Activated CD4-positive, alpha-beta T cell treated with anti-CD3 and anti-CD28 coated beads, Interleukin-2, amount 50 U/mL, for 24 hours (primary cell): ENCODE data around the gene IGFBP6.
"Not testable (repeated sequence)": the region's sequence is repeated elsewhere in the genome, so short reads cannot be mapped to it uniquely, and the experiment has no call there.

Experiments
- DNase-seq, 2 donors: peaks; one replicate each; pipeline ENCODE4 v3.0.0-alpha.2; 2020; ENCODE audit warnings: low read depth in 1 of 2, low spot score in 1 of 2

IGFBP6 gene

DNA sequence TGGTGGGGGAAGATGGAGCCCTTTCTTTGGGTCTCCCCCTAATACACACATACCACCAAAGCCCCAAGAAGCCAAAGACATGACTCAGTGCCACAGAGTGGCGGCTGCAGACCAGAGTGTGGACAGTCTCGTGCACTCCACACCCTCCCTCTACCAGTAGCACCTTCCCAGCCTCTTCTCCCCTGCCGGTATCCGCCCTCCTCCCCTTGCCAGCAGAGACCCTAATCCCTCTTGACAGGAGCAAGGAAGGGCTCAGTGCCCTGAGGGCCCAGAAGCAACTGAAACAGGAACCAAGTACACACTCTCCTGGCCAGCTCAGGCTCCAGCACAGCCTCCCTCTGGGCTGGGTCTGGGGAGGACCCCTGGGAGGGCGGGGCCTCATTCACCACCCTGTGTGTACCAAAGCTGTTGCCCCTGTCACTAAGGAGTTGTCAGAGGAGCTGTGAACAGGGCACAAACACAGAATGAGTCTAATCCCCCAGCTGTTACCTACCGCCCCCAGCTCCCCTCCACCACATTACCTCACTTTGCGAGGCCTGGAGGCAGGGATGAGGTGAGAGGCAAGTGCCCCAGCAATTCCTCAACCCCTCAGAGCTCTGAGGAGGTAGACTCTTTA lies 26.5 kb upstream of the IGFBP6 start:
- DNase-seq: no peak

DNA sequence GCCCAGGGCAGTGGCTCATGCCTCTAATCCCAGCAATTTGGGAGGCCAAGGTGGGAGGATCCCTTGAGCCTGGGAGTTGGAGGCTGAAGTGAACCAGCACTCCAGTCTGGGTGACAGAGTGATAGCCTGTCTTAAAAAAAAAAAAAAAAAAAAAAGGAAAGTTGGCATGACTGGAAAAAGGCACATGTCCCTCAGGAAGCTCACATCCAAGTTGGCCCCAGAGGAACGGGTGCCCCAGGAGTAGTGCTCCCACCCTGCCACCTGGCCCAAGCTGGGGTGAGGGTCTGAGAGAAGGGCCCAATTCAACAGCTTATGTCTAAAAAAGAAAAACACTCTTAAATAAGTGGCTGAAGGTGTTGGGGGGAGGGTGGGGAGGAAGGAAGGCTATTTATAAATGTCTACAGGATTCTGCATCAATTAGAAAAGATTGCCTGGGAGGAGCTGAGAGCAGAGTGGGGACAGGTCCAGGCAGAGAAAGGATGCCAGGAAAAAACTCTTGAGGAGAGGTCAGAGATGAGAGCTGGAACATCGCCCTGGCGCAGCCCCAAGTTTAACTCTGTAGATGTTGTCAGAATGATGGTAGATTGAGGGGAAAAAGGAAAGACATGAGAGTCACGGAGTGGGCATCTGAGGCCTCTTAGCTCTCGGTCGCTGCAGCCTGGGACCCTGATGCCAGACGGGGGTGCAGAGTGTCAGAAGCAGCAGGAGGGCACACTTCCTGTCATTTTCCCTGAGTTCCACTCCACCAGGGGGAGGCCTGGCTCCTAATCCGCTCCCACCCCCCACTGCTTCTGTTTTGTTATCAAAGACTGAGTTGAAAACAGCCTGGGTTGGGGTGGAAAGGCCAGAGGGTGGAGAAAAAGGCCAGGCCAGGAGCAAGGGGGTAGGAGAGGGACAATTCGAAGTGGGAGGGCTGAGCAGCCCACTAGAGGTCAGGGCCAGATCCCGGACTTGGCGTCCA lies 25.6 kb upstream of the IGFBP6 start:
- DNase-seq: no peak

DNA sequence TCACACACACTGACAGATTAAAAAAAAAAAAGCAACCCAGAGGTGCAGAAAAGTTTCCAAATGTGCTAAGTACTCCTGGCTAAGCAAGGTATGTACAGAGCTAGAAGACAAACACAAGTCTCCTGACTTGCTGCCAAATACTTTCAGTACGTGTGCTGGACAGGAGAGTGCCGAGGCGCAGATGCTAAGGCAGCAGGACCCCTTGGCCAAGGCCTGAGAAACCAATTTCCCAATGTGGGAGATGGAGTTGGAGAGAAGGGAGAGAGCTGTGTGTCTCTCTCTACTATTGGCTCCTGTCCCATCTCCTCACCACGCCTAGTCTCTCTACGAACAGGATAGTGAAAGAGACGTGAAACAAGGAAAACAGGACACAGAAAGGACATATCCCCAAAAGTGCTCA lies 23.6 kb upstream of the IGFBP6 start:
- DNase-seq: no peak

DNA sequence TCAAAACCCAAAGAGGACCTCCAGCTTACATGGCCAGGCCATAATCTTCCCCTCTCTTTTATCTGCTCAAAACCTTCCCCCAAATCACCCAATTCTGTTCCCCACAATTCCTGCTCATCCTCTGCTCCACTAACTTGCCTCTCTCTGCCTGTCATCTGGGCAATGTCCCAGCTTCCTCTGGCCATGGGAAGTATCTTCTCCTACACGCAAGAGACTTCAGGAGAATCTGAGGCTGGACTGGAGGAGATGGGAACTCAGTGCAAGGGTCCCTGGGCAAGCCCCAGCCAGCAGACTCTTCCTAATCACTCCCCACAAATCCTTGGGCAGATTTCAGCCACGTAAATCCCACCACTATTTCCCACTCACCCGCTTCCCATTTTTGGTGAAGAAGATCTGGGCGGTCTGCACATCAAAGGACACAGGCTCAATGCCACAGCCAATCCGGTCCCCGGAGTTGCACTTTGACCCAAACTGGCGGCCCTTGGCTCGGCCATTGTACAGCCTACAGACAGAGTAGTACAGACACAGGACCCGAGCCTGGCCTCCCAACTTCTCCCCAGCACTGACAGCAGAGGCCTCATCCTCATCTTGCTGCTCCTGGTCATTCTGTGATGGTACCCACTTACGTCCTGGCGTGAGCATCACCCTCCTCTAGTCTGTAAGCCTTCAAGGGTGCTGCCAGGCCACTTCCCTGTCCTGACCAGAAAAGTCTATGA lies 23.0 kb upstream of the IGFBP6 start:
- DNase-seq: no peak

DNA sequence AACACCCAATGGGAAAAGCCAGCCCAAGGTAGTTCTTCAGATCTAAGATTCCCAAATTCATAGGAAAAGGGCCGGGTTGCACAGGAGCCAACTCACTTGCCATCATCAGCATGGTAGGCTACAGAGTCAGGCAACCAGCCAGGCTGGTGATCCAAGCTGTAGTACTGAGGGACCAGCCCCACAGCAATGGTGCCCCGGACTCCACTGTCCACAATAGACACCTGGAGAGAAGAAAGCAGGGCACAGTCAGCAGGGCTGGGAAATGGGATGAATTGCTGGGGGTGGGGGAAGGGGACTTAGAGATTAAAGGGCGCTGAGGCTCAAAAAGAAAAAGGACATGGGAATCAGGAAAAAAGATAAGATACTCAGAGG lies 22.5 kb upstream of the IGFBP6 start:
- no peak for DNase-seq

DNA sequence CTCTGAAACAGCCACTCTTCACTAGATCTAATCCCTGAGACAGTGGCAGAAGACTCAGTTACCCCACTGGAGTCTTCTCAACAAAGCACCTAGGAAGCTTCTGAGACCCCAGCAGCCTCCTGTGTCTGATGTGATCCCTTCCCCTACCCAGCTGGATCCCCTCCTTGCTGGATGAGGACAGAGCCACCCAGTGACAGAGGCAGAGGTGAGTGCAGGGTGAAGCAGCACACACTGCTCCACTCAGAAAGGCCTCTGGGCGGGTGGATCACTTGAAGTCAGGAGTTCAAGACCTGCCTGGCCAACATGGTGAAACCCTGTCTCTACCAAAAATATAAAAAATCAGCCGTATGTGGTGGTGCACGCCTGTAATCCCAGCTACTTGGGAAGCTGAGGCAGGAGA lies 21.0 kb upstream of the IGFBP6 start:
- DNase-seq: no peak

DNA sequence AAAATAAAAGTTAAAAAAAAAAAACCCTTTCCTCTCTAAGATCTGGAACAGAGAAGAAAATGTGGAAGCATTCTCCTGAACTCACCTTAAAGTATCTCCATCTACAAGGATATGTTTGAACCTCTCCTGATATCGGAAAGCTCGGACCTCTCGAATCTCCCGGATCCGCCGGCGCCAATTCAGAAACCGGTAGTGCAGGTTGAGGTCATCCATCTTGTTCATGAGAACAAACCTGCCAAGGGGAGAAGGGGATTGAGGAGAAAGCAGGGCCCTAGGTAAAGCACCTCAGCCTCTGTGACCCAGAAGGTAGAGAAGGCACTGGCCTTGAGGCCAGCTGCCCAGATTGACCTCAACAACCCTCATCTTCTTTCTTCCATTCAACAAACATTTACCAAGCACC lies 20.4 kb upstream of the IGFBP6 start:
- no peak for DNase-seq

DNA sequence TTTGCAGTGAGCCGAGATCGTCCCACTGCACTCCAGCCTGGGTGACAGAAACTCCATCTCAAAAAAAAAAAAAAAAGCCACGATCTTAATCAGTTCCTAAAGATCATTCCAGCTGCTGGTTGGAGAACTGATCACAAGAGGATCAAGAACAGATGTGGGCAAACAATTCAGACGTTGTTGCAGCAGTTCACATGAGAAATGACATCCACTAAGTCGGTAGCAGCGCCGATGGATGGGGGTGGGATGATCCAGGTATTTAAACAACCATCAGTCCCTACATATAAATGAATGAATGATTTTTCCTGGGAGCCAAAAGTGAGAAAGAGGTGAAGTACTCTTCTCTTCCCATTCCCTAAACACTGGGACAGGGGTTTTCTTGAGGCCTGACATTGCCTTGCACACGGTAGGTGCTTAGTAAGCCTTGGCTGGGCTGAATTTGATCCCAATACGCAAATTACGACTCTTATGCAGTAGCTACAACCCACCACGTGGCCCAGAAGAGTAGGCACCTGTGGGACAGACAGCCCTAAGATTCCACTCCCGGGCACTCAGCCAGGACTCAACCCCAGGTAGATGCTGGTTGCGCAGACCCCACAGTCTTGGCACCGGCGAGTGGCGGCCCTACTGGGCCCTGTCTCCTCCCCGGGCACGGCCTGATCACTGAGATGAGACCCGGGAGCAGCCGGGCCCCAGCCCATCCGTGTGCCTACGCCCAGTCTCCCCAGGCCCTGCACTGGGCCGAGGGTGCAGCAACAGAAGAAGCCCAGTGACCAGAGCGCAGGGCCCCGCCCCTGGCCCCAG lies 18.8 kb upstream of the IGFBP6 start:
- DNase-seq: peak in 1 of 2 donors; percentile 30

DNA sequence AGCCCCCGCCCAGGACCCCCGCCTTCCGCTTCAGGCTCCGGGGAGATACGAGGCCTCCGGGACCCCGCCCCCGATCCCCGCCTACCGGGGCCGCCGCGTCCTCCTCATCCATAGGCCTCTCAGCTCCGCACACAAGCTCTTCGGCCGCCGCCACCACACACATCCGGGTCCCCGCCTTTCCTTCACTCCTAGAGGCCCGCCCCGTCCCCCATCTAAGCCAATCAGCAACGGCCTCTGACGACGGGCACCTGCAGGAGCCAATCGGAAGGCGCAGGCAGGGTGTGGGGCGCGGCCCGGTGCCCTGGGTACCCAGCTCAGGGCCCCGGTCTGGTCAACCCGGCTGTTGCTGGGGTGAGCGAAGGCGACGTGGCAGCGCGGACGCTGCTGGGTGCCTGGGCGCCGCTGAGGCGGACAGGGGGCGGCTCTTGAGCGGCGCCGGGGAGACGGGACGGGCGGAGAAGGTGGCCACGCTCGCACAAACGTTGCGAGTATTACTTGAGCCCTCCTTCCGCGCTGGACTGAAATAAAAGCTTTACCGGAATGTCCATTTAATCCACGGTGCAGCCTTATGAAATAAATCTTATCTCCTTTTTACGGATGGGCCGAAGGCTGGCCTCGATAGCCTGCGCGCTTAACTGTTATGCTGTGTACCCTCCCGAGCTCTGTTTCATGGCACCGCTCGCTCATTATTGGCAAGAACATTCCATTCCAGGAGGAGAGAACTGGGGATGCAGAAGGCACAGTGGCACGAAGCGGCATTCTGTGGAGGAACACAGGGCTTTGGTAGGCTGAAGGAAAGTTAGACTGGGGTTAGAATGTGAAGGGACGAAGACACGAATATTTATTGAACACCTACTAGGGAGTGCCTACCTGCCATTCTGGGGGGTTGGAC lies 18.0 kb upstream of the IGFBP6 start, which contains the start of gene SPRYD3:
Gene SPRYD3, minus strand, starts transcription at position 165 of the 892 bp plus-strand sequence. Its CDS starts 57 bp downstream, at position 108.
- peak; percentile 96 to 97 for DNase-seq

DNA sequence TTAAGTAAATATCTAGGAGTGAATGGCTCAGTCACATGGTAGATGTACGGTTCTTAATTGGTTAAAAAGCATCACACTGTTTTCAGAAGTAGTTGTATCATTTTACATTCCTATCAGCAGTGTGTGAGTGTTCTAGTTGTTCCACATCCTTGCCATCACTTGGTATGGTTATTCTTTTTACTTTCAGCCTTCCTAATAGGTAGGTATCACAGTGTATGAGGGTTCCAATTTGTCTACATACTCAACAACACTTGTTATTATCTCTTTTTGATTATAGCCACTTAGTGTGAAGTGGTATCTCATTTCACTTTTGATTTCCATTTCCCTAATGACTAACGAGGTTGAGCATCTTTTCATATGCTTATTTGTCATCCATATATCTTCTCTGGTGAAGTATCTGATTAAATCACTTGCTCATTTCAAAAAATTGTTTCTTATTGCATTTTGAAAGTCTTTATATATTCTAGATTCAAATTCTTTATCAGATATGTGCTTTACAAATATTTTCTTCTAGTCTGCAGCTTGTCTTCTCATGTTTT lies 14.8 kb upstream of the IGFBP6 start:
- DNase-seq: no peak

DNA sequence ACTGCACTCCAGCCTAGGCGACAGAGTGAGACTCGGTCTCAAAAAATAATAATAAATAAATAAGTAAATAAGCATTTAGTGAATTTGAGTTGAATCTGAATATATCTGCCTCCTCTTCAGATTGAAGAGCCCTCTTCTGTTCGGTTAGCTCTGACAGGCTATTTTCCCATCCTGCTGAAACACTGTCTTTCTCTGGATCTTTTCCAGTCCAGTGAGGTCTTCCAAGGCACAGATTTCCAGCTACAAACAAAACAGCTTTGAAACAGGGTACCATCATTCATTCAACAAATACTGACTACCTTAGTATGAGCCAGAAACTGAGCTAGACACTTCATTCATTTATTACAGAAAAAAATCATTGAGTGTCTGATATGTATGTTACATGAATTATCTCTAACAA lies 11.1 kb upstream of the IGFBP6 start:
- DNase-seq: no peak

DNA sequence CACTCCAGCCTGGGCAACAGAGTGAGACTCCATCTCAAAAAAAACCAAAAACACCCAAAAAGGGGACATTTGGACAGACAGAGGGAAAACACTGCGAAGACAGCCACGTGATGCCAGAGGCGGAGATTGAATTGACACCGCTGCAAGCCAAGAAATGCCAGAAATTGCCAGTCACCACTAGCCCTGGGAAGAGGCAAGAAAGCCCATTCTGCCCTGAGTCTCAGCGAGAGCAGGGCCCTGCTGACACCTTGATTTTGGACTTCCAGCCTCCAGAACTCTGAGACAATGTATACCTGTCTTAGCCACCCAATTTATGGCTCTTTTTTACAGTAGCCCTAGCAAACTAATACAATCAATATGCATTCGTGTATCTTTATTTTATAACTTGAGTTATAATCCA lies 7.4 kb upstream of the IGFBP6 start:
- DNase-seq: no peak

DNA sequence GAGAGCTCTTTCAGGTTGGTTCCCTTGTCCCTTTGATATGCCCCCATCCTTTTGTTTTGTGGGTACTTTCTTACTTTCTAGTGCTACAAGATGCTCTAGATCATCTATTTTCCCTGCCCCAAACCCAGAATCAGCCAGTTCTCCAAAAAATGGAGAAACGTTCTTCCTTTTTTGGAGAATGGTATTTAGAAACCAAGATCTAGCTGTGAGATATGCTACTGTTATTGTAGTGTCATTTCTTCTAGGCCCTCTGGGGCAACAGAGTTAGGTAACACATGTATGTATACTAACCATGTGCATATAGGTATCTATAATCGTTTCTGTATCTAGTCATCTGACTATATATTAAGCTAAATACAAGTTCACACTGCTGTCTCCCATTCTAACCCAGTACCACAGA lies 6.9 kb upstream of the IGFBP6 start:
- DNase-seq: no peak

DNA sequence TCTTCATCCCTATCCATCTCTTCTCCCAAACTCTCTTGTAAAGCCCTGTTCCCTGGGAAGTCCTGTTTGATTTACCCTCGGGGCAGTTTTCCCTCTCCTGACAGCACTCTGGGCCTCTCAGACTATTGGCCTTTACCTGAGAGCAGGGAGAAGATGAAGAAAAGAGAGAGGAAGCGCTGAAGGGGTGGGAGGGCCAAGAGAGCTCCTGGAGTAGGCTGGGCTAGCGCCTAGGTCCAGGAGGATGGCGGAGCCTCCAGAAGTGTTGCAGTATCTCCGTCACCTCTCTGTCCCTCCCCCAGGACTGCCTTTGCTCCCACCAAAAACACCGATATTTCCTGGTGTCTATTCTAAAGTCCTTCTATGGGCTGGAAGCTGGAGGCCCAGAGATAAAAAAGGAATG lies 5.7 kb upstream of the IGFBP6 start:
- no peak for DNase-seq

DNA sequence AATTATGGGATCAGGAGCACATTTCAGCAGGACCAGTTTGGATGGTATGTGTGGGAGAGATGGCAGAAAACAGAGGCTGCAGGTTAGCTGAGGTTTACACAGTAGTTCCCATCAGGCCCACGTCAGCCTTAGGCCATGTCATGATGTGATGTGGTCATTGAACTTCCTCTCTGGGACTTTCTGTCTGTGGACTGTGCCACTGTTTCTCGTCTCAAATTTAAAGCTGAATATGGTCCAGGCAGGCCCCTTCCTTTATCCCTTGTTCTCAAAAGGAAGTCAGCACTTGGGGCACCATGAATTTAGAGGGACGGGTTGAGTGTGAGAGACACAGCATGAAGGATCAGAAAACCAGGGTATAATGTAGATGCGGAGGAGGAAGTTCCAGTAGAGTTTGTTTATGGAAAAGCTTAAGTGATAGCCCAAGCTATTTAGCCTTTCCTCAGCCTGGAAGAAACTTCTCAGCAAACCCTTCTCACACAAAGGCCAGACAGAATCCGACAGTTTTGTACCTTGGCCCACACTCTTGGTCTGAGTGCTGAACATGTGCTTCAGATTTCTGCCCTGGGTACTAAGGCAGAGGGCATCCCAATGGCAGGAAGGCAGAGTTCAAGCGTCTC lies 3.6 kb upstream of the IGFBP6 start:
- no peak for DNase-seq

DNA sequence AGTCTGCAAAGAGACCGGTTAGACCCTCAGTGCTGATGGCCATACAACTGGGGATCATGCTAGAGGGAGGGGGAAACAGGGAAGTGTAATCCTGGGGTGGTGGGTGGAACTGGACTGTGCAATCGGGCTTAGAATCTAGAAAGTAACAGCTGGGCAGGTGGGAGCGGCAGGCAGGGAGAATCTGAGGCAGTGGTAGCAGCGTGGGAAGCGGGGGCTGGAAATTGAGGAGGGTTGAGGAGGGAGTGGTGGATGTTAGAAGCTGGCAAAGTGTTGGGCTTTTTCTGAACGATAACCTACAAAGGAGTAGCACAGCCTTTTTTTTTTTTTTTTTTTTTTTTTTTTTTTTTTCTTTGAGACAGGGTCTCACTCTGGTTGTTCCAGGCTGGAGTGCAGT lies 3.1 kb upstream of the IGFBP6 start:
- no peak for DNase-seq

DNA sequence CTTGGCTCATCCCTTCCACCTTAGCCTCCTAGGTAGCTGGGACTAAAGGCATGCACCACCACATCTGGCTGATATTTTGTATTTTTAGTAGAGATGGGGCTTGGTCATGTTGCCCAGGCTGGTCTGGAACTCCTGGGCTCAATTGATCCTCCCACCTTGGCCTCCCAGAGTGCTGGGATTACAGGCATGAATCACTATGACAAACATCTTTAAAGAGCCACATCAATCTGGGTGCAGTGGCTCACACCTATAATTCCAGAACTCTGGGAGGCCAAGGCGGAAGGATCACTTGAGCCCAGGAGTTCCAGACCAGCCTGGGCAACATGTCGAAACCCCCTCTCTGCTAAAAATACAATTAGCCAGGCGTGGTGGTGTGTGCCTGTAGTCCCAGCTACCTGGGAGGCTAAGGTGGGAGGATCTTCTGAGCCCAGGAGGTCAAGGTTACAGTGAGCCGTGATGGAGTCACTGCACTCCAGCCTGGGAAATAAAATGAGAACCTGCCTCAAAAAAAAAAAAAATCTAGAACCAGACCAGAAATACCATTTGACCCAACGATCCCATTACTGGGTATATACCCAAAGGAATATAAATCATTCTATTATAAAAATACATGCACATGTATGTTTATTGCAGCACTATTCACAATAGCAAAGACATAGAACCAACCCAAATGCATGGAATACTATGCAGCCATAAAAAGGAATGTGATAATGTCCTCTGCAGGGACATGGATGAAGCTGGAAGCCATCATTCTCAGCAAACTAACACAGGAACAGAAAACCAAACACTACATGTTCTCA lies 2.5 kb upstream of the IGFBP6 start:
- DNase-seq: not testable (repeated sequence)

DNA sequence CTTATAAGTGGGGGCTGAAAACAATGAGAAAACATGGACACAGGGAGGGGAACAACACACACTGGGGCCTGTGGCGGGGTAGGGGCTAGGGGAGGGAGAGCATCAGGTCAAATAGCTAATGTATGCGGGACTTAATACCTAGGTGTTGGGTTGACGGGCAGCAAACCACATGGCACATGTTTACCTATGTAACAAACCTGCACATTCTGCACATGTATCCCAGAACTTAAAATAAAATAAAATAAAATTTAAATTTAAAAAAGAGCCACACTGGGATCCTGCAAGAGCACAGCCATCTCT lies 1.9 kb upstream of the IGFBP6 start:
- not testable (repeated sequence) for DNase-seq
